GM19099 (cell line): ENCODE measurements around the gene ATAD3C.

Experiments used
- POLR2A ChIP-seq: IDR thresholded peaks from 3 replicates; pipeline ENCODE4 v1.6.1; 2011; ENCODE audit warnings: low read depth; ENCODE audit not compliant: insufficient read length; ENCODE audit errors: extremely low read depth

ATAD3C gene

GRCh38 chr1:1435911-1436629, 13.4 kb upstream of the ATAD3C start:
- TF ChIP-seq POLR2A: no peak

GRCh38 chr1:1436630-1437032, 12.9 kb upstream of the ATAD3C start:
- TF ChIP-seq POLR2A: no peak

DNA sequence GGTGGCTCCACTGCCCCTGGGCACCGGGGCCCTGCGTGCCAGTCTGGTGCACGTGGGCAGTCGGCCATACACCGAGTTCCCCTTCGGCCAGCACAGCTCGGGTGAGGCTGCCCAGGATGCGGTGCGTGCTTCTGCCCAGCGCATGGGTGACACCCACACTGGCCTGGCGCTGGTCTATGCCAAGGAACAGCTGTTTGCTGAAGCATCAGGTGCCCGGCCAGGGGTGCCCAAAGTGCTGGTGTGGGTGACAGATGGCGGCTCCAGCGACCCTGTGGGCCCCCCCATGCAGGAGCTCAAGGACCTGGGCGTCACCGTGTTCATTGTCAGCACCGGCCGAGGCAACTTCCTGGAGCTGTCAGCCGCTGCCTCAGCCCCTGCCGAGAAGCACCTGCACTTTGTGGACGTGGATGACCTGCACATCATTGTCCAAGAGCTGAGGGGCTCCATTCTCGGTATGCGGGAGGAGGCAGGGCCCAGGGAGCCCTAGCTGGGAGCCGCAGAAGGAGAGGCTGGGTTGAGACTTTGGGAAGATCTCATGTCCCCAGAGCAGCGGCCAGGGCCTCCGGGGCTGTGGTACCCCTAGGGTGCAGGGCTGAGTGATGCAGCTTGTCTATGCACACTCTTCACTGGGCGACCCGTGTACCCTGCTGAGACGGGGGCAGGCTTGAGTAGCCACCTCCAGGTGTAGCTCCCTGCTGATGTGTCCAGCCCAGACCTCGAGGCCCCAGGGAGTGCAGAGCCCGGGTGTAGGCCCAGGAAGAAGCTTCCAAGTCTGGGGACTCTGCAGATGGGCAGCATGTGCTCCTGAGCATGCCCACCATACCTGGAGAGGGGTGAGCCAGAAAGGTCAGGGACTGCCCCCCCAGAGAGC, 12.2 kb upstream of the ATAD3C start:
- no peak for TF ChIP-seq POLR2A

DNA sequence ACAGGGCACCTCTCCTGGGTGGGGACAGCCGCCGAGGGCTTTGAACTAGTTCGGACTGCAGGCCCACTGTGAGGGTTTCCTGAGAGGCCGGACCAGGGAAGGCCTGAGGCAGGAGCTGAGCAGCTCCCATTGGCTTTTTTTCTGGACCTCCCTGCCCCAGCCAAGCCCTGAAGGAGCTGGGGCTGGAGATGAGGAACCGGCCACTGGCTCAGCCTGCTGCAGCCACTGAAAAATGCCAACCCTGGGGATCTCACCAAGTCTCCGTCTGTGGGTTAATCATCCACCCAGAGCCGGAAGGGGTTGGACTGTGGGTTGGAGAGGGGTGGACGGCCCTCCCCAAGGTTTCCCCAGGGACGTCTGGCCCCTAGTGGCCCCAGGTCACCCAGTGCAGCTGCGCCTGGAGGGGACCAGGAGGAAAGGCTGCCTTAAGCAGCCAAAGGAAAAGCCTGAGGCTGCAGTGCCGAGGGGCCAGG, 11.5 kb upstream of the ATAD3C start:
- TF ChIP-seq POLR2A: peak; percentile 67

DNA sequence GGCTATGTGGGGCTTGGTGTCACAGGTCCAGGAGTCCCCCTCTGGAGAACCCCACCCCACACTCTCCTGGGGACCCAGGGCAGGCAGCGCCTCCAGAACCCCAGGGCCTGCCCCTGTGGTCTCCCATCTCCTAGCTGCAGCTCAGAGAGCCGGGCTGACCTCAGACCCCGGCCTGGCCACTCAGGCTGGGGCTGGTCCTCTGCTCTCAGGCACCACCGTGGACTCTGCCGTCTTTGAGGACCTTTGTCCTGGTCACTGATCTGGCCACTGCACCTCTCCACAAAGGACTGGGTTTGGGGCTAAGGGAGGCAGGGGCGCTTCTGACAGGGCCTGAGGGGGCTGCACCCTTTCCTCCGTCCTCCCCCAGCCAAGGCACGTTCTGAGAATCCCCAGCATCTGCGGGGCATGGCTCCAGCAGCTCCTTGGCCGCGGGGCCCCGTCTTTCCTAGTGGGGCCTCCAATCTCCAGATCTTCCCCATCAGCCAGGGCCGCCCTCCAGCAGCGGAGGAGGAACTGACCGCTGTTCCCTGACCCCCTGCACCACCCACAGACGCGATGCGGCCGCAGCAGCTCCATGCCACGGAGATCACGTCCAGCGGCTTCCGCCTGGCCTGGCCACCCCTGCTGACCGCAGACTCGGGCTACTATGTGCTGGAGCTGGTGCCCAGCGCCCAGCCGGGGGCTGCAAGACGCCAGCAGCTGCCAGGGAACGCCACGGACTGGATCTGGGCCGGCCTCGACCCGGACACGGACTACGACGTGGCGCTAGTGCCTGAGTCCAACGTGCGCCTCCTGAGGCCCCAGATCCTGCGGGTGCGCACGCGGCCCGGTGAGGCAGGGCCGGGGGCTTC, 10.7 kb upstream of the ATAD3C start:
- TF ChIP-seq POLR2A: no peak

DNA sequence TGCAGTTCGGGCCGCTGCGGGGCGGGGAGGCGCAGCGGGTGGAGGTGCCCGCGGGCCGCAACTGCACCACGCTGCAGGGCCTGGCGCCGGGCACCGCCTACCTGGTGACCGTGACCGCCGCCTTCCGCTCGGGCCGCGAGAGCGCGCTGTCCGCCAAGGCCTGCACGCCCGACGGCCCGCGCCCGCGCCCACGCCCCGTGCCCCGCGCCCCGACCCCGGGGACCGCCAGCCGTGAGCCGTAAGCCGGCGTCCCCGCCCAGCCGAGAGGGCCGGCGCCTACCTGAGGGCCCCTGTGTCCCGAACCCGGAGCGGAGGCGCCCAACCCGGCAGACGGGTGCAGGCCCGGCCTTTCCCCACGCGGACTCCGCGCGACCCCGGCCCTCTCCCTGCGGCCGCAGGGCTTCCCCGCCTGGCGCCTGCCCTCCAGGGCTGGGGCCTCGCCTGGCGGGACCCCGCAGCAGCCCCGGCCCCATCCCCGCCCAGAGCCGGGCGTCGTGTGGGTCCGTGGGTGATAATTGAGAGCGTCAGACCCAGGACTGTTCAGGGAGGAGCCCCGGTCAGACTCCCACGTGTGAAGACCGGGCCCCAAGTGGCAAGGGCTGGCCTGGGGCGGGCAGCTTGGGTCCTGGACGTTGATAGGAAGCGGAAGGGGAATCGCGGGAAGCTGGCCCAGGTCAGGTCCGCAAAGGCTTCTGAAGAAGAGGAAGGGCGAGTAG, 9.8 kb upstream of the ATAD3C start:
- TF ChIP-seq POLR2A: no peak

- TF ChIP-seq POLR2A: no peak
These were observed 9.1 kb upstream of the ATAD3C start for GRCh38 chr1:1440262-1441001.

DNA sequence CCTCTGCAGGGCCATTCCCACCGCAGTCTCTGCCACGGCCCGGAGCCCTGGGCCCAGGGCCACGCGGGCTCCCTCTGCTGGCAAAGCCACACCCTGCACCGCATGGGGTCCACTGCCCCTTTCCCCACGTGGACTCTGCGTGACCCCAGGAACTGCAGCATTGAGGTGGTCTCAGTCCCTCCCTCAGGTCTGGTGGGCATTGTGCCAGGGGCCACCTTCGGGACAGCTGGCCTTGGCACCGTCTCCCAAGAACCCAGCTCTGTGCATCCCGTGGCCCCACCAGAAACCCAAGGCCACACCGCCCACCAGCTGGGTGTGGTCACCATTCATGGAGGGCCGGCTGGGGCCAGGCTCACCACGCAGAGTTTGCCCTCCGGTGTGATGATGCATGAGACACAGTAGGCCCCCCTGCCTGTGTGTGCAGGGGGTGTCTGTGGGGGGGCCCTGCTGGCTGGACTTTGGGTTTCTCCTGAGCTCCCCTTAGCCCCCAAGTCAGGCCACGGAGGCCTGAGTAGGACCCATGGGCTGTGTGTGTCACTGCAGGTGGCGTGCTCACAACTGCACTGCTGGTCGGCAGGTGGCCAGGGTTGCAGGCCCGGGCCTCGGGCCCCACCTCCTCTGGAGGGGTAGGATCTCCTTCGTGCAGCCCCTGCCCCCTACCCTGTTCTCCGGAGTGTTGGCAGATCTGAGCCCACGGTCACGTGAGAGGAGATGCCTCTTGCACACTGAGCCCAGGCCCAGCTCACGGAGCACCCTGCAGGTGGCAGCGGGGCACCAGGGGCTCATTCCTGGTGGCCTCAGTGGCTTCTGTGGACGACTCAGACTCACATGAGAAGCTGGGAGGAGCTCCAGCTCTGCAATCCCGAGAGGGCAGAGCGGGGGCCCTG, 8.2 kb upstream of the ATAD3C start:
- TF ChIP-seq POLR2A: no peak

GRCh38 chr1:1442069-1442770, 7.3 kb upstream of the ATAD3C start:
- TF ChIP-seq POLR2A: no peak

GRCh38 chr1:1451696-1452364, 2.3 kb downstream of the ATAD3C start:
- no peak for TF ChIP-seq POLR2A

DNA sequence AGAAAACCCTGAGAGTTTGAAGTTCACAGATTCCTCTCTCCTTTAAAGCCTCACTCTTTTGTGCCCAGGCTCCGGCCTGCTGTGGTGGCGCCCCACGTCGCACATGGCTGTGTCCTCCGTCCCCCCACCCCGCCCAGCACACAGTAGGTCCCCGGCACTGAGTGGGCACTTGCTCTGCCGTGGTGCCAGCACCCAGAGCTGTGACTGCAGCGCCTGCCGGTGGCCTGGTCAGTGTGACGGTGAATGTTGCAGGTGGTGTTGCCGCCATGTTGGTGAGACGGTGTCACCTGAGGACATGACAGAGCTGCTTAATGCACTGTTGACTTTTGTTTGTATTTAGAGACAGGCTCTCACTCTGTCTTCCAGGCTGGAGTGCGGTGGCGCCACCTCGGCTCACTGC, 3.4 kb downstream of the ATAD3C start:
- TF ChIP-seq POLR2A: no peak
